Measurements from ENCODE around the gene GPR84. TPM values are rescaled to one million over a fixed set of nuclear protein-coding genes. Genes with fewer than 3 reads are reported as not detected.
"Not testable (repeated sequence)": the region's sequence is repeated elsewhere in the genome, so short reads cannot be mapped to it uniquely, and the experiment has no call there.

Gene GPR84
- total RNA-seq, 1 donor from 2014 or later, result not detected

DNA sequence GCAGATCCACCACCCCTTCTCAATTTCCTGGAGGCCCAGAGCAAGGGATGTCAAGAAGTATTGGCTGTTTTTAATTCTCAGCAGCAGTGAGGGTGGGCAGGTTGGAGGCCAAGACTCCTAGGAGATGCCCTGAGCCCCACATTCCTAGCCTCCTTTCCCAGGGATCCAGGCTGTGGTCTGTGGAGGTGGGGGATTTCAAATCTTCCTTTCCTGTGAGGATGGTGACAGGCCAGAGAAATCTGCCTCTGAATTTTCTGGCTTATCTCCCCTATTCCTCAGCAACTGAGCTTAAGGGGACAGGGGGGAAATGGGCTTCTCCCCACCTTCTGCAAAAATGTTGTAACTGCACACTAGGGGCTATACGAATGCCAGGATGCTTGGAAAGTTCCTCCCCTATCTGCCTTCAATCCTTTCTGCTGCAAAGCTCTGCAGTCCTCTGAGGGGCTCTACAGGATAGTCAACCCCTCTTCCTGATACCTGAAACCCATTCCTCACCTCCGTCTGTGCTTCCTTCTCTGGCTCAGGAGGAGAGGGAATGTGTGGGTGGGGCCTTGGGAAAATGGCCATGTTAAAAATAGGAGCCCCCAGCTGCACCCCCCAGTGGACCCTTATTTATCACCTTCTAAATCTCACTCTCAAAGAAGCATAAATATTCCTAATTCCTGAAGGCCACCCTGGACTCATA lies 6.6 kb downstream of the GPR84 start:
- no peaks in the 10 kb centered on the region for H3K36me3 ChIP-seq (ENCODE audit: control insufficient read depth, insufficient read depth, low read length)
- H3K4me3 ChIP-seq (ENCODE audit: low read depth, low read length), result no peak overlapping the region
- no peak for DNase-seq (ENCODE audit: low read depth)
- TF ChIP-seq, protein P1, sequence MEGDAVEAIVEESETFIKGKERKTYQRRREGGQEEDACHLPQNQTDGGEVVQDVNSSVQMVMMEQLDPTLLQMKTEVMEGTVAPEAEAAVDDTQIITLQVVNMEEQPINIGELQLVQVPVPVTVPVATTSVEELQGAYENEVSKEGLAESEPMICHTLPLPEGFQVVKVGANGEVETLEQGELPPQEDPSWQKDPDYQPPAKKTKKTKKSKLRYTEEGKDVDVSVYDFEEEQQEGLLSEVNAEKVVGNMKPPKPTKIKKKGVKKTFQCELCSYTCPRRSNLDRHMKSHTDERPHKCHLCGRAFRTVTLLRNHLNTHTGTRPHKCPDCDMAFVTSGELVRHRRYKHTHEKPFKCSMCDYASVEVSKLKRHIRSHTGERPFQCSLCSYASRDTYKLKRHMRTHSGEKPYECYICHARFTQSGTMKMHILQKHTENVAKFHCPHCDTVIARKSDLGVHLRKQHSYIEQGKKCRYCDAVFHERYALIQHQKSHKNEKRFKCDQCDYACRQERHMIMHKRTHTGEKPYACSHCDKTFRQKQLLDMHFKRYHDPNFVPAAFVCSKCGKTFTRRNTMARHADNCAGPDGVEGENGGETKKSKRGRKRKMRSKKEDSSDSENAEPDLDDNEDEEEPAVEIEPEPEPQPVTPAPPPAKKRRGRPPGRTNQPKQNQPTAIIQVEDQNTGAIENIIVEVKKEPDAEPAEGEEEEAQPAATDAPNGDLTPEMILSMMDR (IDR thresholded peaks at IDR 0.05; ENCODE audit: insufficient read depth, low read length, poor library complexity, severe bottlenecking), result no peak
- H3K27me3 ChIP-seq (ENCODE audit: control insufficient read depth, insufficient read depth, low read length), result no peaks in the 10 kb centered on the region

DNA sequence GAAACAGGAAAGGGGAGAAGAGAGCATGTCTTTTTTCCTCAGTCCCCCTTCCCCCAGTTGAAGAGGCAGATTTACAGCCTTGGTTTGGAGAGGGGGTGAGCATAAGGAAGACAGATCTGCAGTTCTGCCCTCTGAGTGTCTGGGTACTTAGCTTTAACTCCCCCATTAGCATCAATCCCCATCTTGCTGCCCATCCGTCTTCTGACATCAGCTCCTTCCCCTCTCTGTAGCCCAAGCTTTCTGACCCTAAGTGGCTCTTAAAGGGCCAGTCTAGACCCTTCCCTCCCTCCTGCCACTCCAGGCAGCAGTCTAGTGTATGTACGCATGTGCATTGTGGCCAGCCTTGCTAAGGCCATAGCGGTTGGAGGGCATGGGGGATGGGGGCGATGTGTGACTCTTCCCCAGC lies 7.3 kb downstream of the GPR84 start:
- no peak for DNase-seq (ENCODE audit: low read depth)
- Histone ChIP-seq H3K27me3 (ENCODE audit: control insufficient read depth, insufficient read depth, low read length) (no peaks in the 10 kb centered on the region), H3K4me3 (ENCODE audit: low read depth, low read length) (no peak overlapping the region), H3K36me3 (ENCODE audit: control insufficient read depth, insufficient read depth, low read length) (no peaks in the 10 kb centered on the region)
- TF ChIP-seq, protein P1 (IDR thresholded peaks at IDR 0.05; ENCODE audit: insufficient read depth, low read length, poor library complexity, severe bottlenecking), result no peak

DNA sequence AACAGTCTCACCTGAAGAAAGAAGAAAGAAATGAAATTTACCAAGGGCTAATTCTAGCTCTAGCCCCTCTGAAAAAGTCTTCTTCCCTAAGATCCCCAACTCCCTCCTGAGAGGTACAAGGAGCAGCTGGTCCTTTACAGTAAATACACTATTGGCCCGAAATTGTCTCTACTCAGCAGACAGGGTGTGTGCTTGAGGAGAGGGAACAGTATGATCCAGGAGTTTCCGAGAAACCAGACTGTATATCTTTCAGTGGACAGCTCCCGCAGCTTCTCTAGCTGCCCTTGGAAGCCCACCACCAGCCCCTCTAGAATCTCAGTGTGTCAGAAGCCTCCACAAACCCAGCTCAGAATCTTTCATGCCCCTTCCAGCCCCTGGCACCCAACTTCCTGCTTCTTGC lies 8.1 kb downstream of the GPR84 start:
- Histone ChIP-seq H3K36me3 (ENCODE audit: control insufficient read depth, insufficient read depth, low read length) (no peaks in the 10 kb centered on the region), H3K4me3 (ENCODE audit: low read depth, low read length) (no peak overlapping the region), H3K27me3 (ENCODE audit: control insufficient read depth, insufficient read depth, low read length) (no peaks in the 10 kb centered on the region)
- no peak for DNase-seq (ENCODE audit: low read depth)
- TF ChIP-seq, protein P1 (IDR thresholded peaks at IDR 0.05; ENCODE audit: insufficient read depth, low read length, poor library complexity, severe bottlenecking), result no peak

DNA sequence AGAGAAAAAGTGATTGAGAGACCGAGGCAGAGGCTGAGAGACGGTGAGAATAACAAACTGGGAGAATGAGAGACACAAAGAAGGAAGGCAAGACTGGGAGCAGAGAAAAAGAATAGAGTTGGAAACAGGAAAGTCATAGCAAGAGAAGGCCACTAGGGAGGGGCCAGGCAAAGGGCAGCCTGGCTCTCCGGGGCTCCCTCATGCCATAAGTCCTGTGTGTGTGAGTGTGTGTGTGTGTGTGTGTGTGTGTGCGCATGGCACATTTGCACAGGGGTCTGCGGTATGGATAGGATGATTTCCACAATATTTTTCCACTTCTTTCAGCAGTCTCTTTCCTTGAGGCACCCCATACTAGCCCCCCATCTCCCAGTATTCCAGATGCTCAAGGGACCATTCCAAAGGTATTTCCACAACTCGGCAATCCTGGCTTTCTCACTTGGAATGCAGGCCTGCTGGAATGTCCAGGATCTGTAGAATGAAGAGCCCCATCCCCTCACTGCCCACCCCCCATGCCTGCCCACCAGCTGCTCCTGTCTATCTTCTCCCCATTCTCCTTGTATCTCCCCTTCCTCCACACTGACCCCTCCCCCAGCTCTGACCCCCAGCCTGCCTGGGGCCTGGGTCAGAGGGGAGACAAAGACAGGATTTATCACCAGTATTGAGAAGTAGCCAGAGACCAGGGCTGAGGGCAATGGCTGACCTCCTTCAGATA lies 9.0 kb downstream of the GPR84 start:
- TF ChIP-seq, protein P1 (IDR thresholded peaks at IDR 0.05; ENCODE audit: insufficient read depth, low read length, poor library complexity, severe bottlenecking), result no peak
- Histone ChIP-seq H3K27me3 (ENCODE audit: control insufficient read depth, insufficient read depth, low read length) (no peaks in the 10 kb centered on the region), H3K36me3 (ENCODE audit: control insufficient read depth, insufficient read depth, low read length) (no peaks in the 10 kb centered on the region), H3K4me3 (ENCODE audit: low read depth, low read length) (no peak overlapping the region)
- DNase-seq (ENCODE audit: low read depth), result no peak

DNA sequence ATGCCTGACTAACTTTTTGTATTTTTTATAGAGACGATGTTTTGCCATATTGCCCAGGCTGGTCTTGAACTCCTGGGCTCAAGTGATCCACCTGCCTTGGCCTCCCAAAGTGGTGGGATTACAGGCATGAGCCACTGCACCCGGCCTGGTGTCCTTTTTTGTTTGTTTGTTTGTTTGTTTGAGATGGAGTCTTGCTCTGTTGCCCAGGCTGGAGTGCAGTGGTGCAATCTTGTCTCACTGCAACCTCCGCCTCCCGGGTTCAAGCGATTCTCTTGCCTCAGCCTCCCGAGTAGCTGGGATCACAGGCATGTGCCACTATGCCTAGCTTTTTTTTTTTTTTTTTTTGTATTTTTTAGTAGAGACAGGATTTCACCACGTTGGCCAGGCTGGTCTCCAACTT lies 10.0 kb downstream of the GPR84 start:
- H3K27me3 ChIP-seq (ENCODE audit: control insufficient read depth, insufficient read depth, low read length); H3K4me3 ChIP-seq (ENCODE audit: low read depth, low read length); DNase-seq (ENCODE audit: low read depth); H3K36me3 ChIP-seq (ENCODE audit: control insufficient read depth, insufficient read depth, low read length): not testable (repeated sequence)

DNA sequence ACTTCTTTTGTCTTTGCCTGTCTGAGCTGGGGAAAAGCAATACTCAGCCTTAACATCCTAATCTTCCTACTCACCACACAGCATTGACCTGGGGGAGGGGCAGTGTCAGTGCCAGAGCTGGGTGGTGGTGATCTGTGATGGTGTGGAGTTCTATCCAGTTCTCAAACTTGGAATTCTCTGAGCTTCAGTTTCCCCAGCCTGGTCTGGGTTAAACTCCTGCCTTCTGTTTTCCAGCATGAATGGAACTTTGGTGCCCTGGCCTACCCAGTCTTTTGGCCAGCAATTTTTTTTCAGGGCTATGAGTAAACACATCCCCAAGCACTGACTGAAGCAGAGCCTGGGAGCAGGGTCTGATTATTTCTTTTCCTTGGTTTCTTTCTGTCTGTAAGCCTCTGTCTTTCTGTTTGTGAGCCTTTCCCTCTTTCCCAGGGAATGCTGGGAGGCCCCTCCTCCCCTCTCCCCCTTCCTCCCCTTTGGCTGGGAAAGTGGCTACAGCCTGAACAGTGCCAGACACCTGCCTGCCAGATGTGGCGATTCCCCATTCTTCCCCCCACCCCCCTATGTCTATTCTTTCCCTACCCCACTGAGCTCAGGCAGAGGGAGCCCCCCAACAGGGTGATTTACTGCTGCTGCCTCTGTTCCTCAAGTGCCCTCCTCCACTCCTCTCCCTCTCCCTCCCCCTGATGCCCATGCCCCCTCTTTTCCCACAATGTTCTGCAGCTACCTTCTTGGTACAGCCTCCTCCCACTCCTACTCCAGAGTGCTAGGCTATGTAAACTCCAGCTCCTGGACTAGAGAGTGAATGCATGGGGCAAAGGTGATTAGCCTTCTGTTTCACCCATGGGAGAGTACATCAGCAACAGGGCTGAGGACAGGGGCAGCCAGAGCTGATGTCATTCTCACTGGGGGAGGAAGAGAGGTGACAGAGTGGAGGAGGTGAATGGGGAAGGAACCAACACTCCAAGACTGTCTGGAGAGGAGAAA lies 11.1 kb downstream of the GPR84 start:
- Histone ChIP-seq H3K4me3 (ENCODE audit: low read depth, low read length) (no peak overlapping the region), H3K27me3 (ENCODE audit: control insufficient read depth, insufficient read depth, low read length) (no peaks in the 10 kb centered on the region), H3K36me3 (ENCODE audit: control insufficient read depth, insufficient read depth, low read length) (no peaks in the 10 kb centered on the region)
- no peak for DNase-seq (ENCODE audit: low read depth)
- TF ChIP-seq, protein P1 (IDR thresholded peaks at IDR 0.05; ENCODE audit: insufficient read depth, low read length, poor library complexity, severe bottlenecking), result no peak

Data from kidney epithelial cell (primary cell).